Suppressor macrophage (primary cell): ENCODE data around the gene ITGA3.

Experiments used
- DNase-seq, 4 experiments: peaks; one replicate each; pipeline ENCODE4 v3.0.0-alpha.2; 2020 to 2022

ITGA3 gene

GRCh38 chr17:50072130-50072529 lies 16.2 kb downstream of the ITGA3 start:
- no peak for DNase-seq

- no peak for DNase-seq
Measured at GRCh38 chr17:50072925-50073324, 17.0 kb downstream of the ITGA3 start.

- no peak for DNase-seq
Measured at GRCh38 chr17:50074227-50074626, 18.3 kb downstream of the ITGA3 start.

- DNase-seq, result no peak
Measured at GRCh38 chr17:50075446-50076032, 19.6 kb downstream of the ITGA3 start.

- DNase-seq, result no peak
Measured at GRCh38 chr17:50076221-50076590, 20.3 kb downstream of the ITGA3 start.

GRCh38 chr17:50076591-50077235 lies 20.8 kb downstream of the ITGA3 start:
- no peak for DNase-seq

- DNase-seq, result no peak
Measured at GRCh38 chr17:50078430-50078829, 22.5 kb downstream of the ITGA3 start.

GRCh38 chr17:50079334-50080095 lies 23.6 kb downstream of the ITGA3 start:
- peak; percentile 31 to 63 (median 43) for DNase-seq

- DNase-seq, result no peak
Measured at GRCh38 chr17:50080096-50080480, 24.2 kb downstream of the ITGA3 start.

GRCh38 chr17:50080827-50081226 lies 24.9 kb downstream of the ITGA3 start:
- DNase-seq, result no peak

GRCh38 chr17:50081757-50082156 lies 25.8 kb downstream of the ITGA3 start:
- DNase-seq, result no peak

GRCh38 chr17:50087246-50087911 lies 31.5 kb downstream of the ITGA3 start:
- peak; percentile 80 to 86 (median 82) for DNase-seq

- DNase-seq, result no peak
Measured at GRCh38 chr17:50087912-50088405, 32.0 kb downstream of the ITGA3 start.

- no peak for DNase-seq
Measured at GRCh38 chr17:50088952-50089825, 33.3 kb downstream of the ITGA3 start.

GRCh38 chr17:50090071-50090470 lies 34.2 kb downstream of the ITGA3 start:
- DNase-seq, result no peak

- peak in 1 of 4 experiments; percentile 17 for DNase-seq
Measured at GRCh38 chr17:50090971-50091917, 35.3 kb downstream of the ITGA3 start.

- no peak for DNase-seq
Measured at GRCh38 chr17:50091918-50092285, 36.0 kb downstream of the ITGA3 start.

- no peak for DNase-seq
Measured at GRCh38 chr17:50093246-50093645, 37.3 kb downstream of the ITGA3 start.

GRCh38 chr17:50093807-50094206 lies 37.9 kb downstream of the ITGA3 start:
- no peak for DNase-seq

GRCh38 chr17:50094243-50094752 lies 38.4 kb downstream of the ITGA3 start:
- DNase-seq, result peak; percentile 89 to 95 (median 93)
